K562 (cell line): ENCODE results near the gene PODNL1. TPM values are rescaled to one million over a fixed set of nuclear protein-coding genes. Genes with fewer than 3 reads are reported as not detected.

ENCODE experiments used
- ATAC-seq: fragments of 200-7000 bp; cut with Tn5 transposase; 3 replicates; pipeline ENCODE4 v1.9.1; 2020; ENCODE audit warnings: moderate library complexity
- BruUV-seq: library from RNA; stranded (reverse); fragments of 400-500 nt; replicated peaks from 2 replicates; lab custom pipeline; 2021; lab: Mats Ljungman, UMichigan
- CTCF ChIA-PET: fragments of 300-600 bp; formaldehyde crosslinking; extraction: SDS; loops from one replicate; lab custom pipeline; 2021; ENCODE audit warnings: low intra/inter-chr PET ratio; lab: Yijun Ruan, JAX
- POLR2A ChIA-PET: fragments of 300-600, 350-650 bp; sonication (Branson Sonifier 250); formaldehyde crosslinking; extraction: SDS; loops from one replicate; lab custom pipeline; 2021; ENCODE audit warnings: antibody characterized with exemption, inconsistent platforms; lab: Yijun Ruan, JAX
- DNase-seq, 4 experiments: peaks; one replicate each; pipeline versions ENCODE4 v3.0.0 to v3.0.0-alpha.2; 2011 to 2018; ENCODE audit warnings: low spot score in 3 of 4, mixed read lengths in 3 of 4; ENCODE audit errors: extremely low read depth in 1 of 4
- FAIRE-seq: peaks from 2 replicates; lab custom pipeline; 2011; peaks lifted over from hg19 to GRCh38; lab: Jason Lieb, UNC
- H2AFZ ChIP-seq: 2 replicates; pipeline ENCODE4 v1.6.0; 2011; ENCODE audit warnings: low read depth, low read length, control low read depth, inconsistent platforms
- H3K27ac ChIP-seq: fragments of 200-600 bp; 3 replicates; pipeline ENCODE4 v1.8.0; 2011; ENCODE audit warnings: low read depth, mild to moderate bottlenecking, control low read depth, inconsistent platforms, low read length, moderate library complexity, mixed read lengths; ENCODE audit errors: extremely low read depth
- H3K27me3 ChIP-seq, 2 experiments: fragments of 300-600 bp in 1 of 2; 2 replicates in 1 of 2; 3 replicates in 1 of 2; pipeline versions ENCODE4 v1.6.0 to v1.8.0; 2011; ENCODE audit warnings: inconsistent platforms in 2 of 2, low read length in 2 of 2, mild to moderate bottlenecking in 1 of 2, mixed read lengths in 1 of 2, moderate library complexity in 1 of 2; ENCODE audit not compliant: control insufficient read depth in 2 of 2, insufficient read depth in 2 of 2
- H3K36me3 ChIP-seq: fragments of 300-600 bp; 3 replicates; pipeline ENCODE4 v1.8.0; 2011; ENCODE audit warnings: mild to moderate bottlenecking, low read length, inconsistent platforms; ENCODE audit not compliant: control insufficient read depth, insufficient read depth
- H3K4me1 ChIP-seq, 2 experiments: fragments of 200-600 bp in 1 of 2; replicated peaks in 1 of 2; 2 replicates in 1 of 2; 3 replicates in 1 of 2; pipeline versions ENCODE4 v1.5.1 to v1.8.0; 2011; ENCODE audit warnings: inconsistent platforms in 2 of 2, low read length in 2 of 2, mild to moderate bottlenecking in 1 of 2, mixed read lengths in 1 of 2, moderate library complexity in 1 of 2; ENCODE audit not compliant: control insufficient read depth in 2 of 2, insufficient read depth in 2 of 2
- H3K4me2 ChIP-seq: 2 replicates; pipeline ENCODE4 v1.6.1; 2011; ENCODE audit warnings: low read length, control low read depth, inconsistent platforms, mixed read lengths; ENCODE audit not compliant: insufficient read depth
- H3K4me3 ChIP-seq: fragments of 200-600 bp; sonication (generic), shearing (Covaris generic); 2 replicates; pipeline ENCODE4 v1.5.1; 2016; ENCODE audit warnings: control low read depth, inconsistent platforms
- H3K79me2 ChIP-seq: fragments of 200-600 bp; 3 replicates; pipeline ENCODE4 v1.8.0; 2011; ENCODE audit warnings: low read length, inconsistent platforms; ENCODE audit not compliant: control insufficient read depth, insufficient read depth
- H3K9ac ChIP-seq, 2 experiments: 2 replicates each; pipeline versions ENCODE4 v1.6.0 to v1.6.1; 2011; ENCODE audit warnings: low read depth in 2 of 2, low read length in 2 of 2, control low read depth in 1 of 2, inconsistent platforms in 1 of 2, mild to moderate bottlenecking in 1 of 2, mixed read lengths in 1 of 2; ENCODE audit not compliant: insufficient read depth in 1 of 2
- H3K9me1 ChIP-seq: one replicate; pipeline ENCODE4 v1.6.0; 2011; ENCODE audit warnings: inconsistent platforms, mild to moderate bottlenecking, low read length, moderate library complexity; ENCODE audit not compliant: control insufficient read depth, insufficient read depth
- H3K9me3 ChIP-seq: replicated peaks from 2 replicates; pipeline ENCODE4 v1.5.1; 2011; ENCODE audit warnings: low read depth, low read length, inconsistent platforms; ENCODE audit not compliant: control insufficient read depth, insufficient read depth
- H4K20me1 ChIP-seq: replicated peaks from 2 replicates; pipeline ENCODE4 v1.6.1; 2011; ENCODE audit warnings: low read length, inconsistent platforms, mixed read lengths; ENCODE audit not compliant: control insufficient read depth, insufficient read depth
- WGBS: fragments of 100-300 bp; shearing (Covaris generic); methylation state at CpG from one replicate; pipeline ENCODE4 v1.1.6; 2016; ENCODE audit warnings: low coverage, mixed read lengths; ENCODE audit not compliant: insufficient coverage; ENCODE audit errors: missing lambda C conversion rate; 5-methylcytosine and 5-hydroxymethylcytosine counted together
- in situ Hi-C: fragments of 300-500 bp; cut with MboI; formaldehyde crosslinking; loops from 4 replicates; pipeline ENCODE4 v1.15.0; 2018; ENCODE audit warnings: inconsistent platforms, mixed read lengths
- intact Hi-C: fragments of 100-400 bp; cut with micrococcal nuclease; formaldehyde crosslinking; loops from 2 replicates; pipeline ENCODE4 v1.14.2; 2022
- polyA plus RNA-seq, 8 experiments: library from polyadenylated mRNA; depleted of rRNA in 4 of 8; stranded (reverse) in 5 of 8; unstranded in 3 of 8; fragments of >200 nt; fragmentation: Nextera tagmentation in 2 of 8; fragmentation: Illumina TruSeq in 1 of 8; extraction: Ambion mirVana in 2 of 8; extraction: Trizol in 1 of 8; gene quantifications; 2 replicates each; pipeline versions ENCODE4 v1.2.1 to v1.2.3, GENCODE V29; 2011 to 2014; ENCODE audit warnings: inconsistent platforms in 1 of 8, missing spikeins in 1 of 8
- total RNA-seq, 7 experiments: library from RNA; depleted of rRNA in 6 of 7; stranded (reverse); fragments of >200 nt in 6 of 7; fragmentation: Illumina TruSeq in 2 of 7; extraction: Trizol in 2 of 7; gene quantifications; 2 replicates each; pipeline versions ENCODE4 v1.2.1 to v1.2.3, GENCODE V29; 2011 to 2021; ENCODE audit warnings: low replicate concordance in 1 of 7
- TF ChIP-seq, protein P1 (sequence below), 2 experiments: fragments of 450-650 bp; formaldehyde crosslinking in 1 of 2; IDR thresholded peaks; 2 replicates each; pipeline versions ENCODE4 v1.4.0 to v1.6.1; 2014 to 2020; ENCODE audit warnings: mild to moderate bottlenecking in 2 of 2, borderline replicate concordance in 1 of 2, low read depth in 1 of 2

Gene PODNL1
- total and polyA plus RNA-seq, 9 of the 15 experiments (the other 6 are each of a cell fraction or from before 2014, with no cell fraction given): 0.18 to 0.47 (median 0.23) TPM; not detected in 3

DNA sequence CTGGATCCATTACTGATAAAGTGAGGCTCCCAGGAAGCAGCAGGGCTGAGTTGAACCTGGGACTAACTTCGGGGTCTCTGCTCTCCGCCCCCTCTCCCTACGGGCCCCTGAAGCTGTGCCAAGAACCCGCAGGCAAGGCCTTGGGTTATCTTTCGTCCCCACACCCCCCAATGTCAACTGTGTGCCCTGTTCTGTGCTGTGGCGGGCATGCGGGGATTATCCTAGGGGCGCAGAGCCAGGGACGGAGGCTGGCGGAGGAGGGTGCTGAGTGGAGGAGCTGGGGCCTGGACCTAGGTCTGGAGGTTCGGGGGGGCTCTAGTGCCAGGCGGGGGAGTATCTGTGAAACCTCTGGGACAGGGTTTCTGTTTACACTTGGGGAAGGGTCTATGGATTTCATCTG lies 41.5 kb upstream of the PODNL1 start:
- ChIA-PET POLR2A (interaction anchor here (1.3 kb wide), 1 partner anchor 12 kb away, joined by 3 read pairs; no protein-coding TSS in a partner anchor), CTCF (no interaction called here)
- in situ Hi-C loops (no loop called here), intact Hi-C loops (no loop called here)
- no peak overlapping the region for H3K27ac ChIP-seq
- no TSS peak for BruUV-seq
- no peaks in the 10 kb centered on the region for H3K9me1 ChIP-seq
- H4K20me1 ChIP-seq: no peaks in the 10 kb centered on the region
- ATAC-seq (no peak), DNase-seq (no peak), FAIRE-seq (no peak)
- no peak overlapping the region for H3K4me3 ChIP-seq
- WGBS: 83% methylated on average over 10 of the region's 12 CpGs
- H3K27me3 ChIP-seq: no peaks in the 10 kb centered on the region
- H3K36me3 ChIP-seq: peaks cover 44% of the 10 kb centered on the region; the same call in 1 of the 3 replicates
- peak overlapping the region in 1 of 2 experiments; percentile 71; a peak in 2 of 4 replicates for H3K9ac ChIP-seq
- H3K4me2 ChIP-seq: no peak overlapping the region
- peaks cover 0 to 58% of the 10 kb centered on the region in 2 experiments; a peak in 2 of 5 replicates for H3K4me1 ChIP-seq
- H3K79me2 ChIP-seq: no peaks in the 10 kb centered on the region
- no peaks in the 10 kb centered on the region for H3K9me3 ChIP-seq
- TF ChIP-seq, protein P1, sequence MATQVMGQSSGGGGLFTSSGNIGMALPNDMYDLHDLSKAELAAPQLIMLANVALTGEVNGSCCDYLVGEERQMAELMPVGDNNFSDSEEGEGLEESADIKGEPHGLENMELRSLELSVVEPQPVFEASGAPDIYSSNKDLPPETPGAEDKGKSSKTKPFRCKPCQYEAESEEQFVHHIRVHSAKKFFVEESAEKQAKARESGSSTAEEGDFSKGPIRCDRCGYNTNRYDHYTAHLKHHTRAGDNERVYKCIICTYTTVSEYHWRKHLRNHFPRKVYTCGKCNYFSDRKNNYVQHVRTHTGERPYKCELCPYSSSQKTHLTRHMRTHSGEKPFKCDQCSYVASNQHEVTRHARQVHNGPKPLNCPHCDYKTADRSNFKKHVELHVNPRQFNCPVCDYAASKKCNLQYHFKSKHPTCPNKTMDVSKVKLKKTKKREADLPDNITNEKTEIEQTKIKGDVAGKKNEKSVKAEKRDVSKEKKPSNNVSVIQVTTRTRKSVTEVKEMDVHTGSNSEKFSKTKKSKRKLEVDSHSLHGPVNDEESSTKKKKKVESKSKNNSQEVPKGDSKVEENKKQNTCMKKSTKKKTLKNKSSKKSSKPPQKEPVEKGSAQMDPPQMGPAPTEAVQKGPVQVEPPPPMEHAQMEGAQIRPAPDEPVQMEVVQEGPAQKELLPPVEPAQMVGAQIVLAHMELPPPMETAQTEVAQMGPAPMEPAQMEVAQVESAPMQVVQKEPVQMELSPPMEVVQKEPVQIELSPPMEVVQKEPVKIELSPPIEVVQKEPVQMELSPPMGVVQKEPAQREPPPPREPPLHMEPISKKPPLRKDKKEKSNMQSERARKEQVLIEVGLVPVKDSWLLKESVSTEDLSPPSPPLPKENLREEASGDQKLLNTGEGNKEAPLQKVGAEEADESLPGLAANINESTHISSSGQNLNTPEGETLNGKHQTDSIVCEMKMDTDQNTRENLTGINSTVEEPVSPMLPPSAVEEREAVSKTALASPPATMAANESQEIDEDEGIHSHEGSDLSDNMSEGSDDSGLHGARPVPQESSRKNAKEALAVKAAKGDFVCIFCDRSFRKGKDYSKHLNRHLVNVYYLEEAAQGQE (IDR thresholded peaks at IDR 0.05; ENCODE audit: borderline replicate concordance): no peak
- TF ChIP-seq, protein P1 (CRISPR knock-in tag; IDR thresholded peaks at IDR 0.05; ENCODE audit: low read depth): no peak
- no peak overlapping the region for H2AFZ ChIP-seq
